Activated CD4-positive, alpha-beta memory T cell treated with anti-CD3 and anti-CD28 coated beads for 36 hours (primary cell): ENCODE results near the gene ZSWIM1. TPM values are rescaled to one million over a fixed set of nuclear protein-coding genes. Genes with fewer than 3 reads are reported as not detected.

ENCODE experiments used
- CTCF ChIA-PET: fragments of 350-600 bp; sonication (Branson Sonifier 250); formaldehyde crosslinking; loops from one replicate; lab custom pipeline; 2021; ENCODE audit warnings: antibody characterized with exemption, inconsistent platforms; lab: Charles Lee
- POLR2A ChIA-PET: fragments of 350-600 bp; sonication (Branson Sonifier 250); formaldehyde crosslinking; loops from one replicate; lab custom pipeline; 2021; ENCODE audit warnings: antibody characterized with exemption; lab: Charles Lee
- DNase-seq: peaks from one replicate; pipeline ENCODE4 v3.0.0-alpha.2; 2020
- H3K27ac Mint-ChIP-seq: one replicate; pipeline ENCODE4 v1.8.0; 2021; ENCODE audit warnings: mixed read lengths
- H3K27me3 Mint-ChIP-seq: one replicate; pipeline ENCODE4 v1.8.0; 2021; ENCODE audit warnings: mixed read lengths
- H3K36me3 Mint-ChIP-seq: one replicate; pipeline ENCODE4 v1.8.0; 2021; ENCODE audit warnings: mixed read lengths
- H3K4me1 Mint-ChIP-seq: one replicate; pipeline ENCODE4 v1.8.0; 2021; ENCODE audit warnings: low read depth, mixed read lengths
- H3K4me3 Mint-ChIP-seq: one replicate; pipeline ENCODE4 v1.8.0; 2021; ENCODE audit warnings: mild to moderate bottlenecking, mixed read lengths
- H3K9me3 Mint-ChIP-seq: one replicate; pipeline ENCODE4 v1.8.0; 2021; ENCODE audit warnings: mixed read lengths
- intact Hi-C: fragments of 100-400 bp; cut with micrococcal nuclease; formaldehyde crosslinking; loops from one replicate; pipeline ENCODE4 v1.15.1; 2023
- total RNA-seq, 2 experiments: library from RNA; stranded (reverse); gene quantifications; one replicate each; pipeline ENCODE4 v1.2.3, GENCODE V29; 2021

Gene ZSWIM1
- 1 to 10 TPM; 7.7 to 8.1 TPM for total RNA-seq

GRCh38 chr20:45880988-45881788, at the start of gene ZSWIM1:
Gene ZSWIM1 (plus strand): TSS chr20:45881227. CDS start chr20:45882593, 1,366 bp downstream.
- DNase-seq, result peak; percentile 99
- H3K9me3 Mint-ChIP-seq, result no peaks in the 10 kb centered on the region
- peaks cover 41% of the 10 kb centered on the region for H3K4me1 Mint-ChIP-seq
- ChIA-PET CTCF (interaction anchor here (0.9 to 1.9 kb wide), 5 partner anchors 9 to 82 kb away, joined by 3 to 13 read pairs (median 4); partner anchors contain the start of genes CTSA and NEURL2), POLR2A (interaction anchor here (1.1 to 1.8 kb wide), 5 partner anchors 9 to 90 kb away, joined by 4 to 12 read pairs (median 6); partner anchors contain the start of genes CTSA, NEURL2 and PCIF1)
- peak within 1 kb of the TSS; percentile 92 for H3K4me3 Mint-ChIP-seq
- H3K27me3 Mint-ChIP-seq, result no peaks in the 10 kb centered on the region
- peaks cover 21% of the 10 kb centered on the region for H3K36me3 Mint-ChIP-seq
- peak within 1 kb of the TSS; percentile 91 for H3K27ac Mint-ChIP-seq
- intact Hi-C loops, result loop anchor here (1.0 to 10.0 kb wide), 4 partner anchors 10 to 54 kb away; partner anchors contain the start of genes ACOT8, CTSA, NEURL2 and PCIF1

GRCh38 chr20:45832619-45833018, 48.4 kb upstream of the ZSWIM1 start:
- no peaks in the 10 kb centered on the region for H3K36me3 Mint-ChIP-seq
- no peak for DNase-seq
- peak overlapping the region; percentile 66 for H3K4me3 Mint-ChIP-seq
- ChIA-PET CTCF (interaction anchor here (2.3 to 2.6 kb wide), 2 partner anchors 8 to 137 kb away, joined by 9 to 10 read pairs; no protein-coding TSS in a partner anchor), POLR2A (interaction anchor here (1.3 kb wide), 1 partner anchor 16 kb away, joined by 3 read pairs; no protein-coding TSS in a partner anchor)
- intact Hi-C loops, result loop anchor here (10.0 kb wide), 1 partner anchor 52 kb away; the partner anchor contains the start of genes SPATA25 and ZSWIM1
- H3K27ac Mint-ChIP-seq, result no peak overlapping the region
- H3K27me3 Mint-ChIP-seq, result no peaks in the 10 kb centered on the region
- peaks cover 13% of the 10 kb centered on the region for H3K4me1 Mint-ChIP-seq
- H3K9me3 Mint-ChIP-seq, result no peaks in the 10 kb centered on the region

GRCh38 chr20:45833030-45833882, 47.8 kb upstream of the ZSWIM1 start, which contains the start of gene SNX21:
Gene SNX21 (plus strand): TSS chr20:45833799. CDS start chr20:45833920, 121 bp downstream.
- Mint-ChIP-seq H3K4me1 (peaks cover 13% of the 10 kb centered on the region), H3K9me3 (no peaks in the 10 kb centered on the region), H3K4me3 (peak within 1 kb of the TSS; percentile 66), H3K27ac (no peak within 1 kb of the TSS), H3K36me3 (no peaks in the 10 kb centered on the region), H3K27me3 (no peaks in the 10 kb centered on the region)
- intact Hi-C loops, result loop anchor here (10.0 kb wide), 1 partner anchor 52 kb away; the partner anchor contains the start of genes SPATA25 and ZSWIM1
- ChIA-PET CTCF (interaction anchor here (2.3 to 2.6 kb wide), 2 partner anchors 9 to 137 kb away, joined by 9 to 10 read pairs; no protein-coding TSS in a partner anchor), POLR2A (interaction anchor here (0.8 to 1.3 kb wide), 3 partner anchors 16 to 130 kb away, joined by 3 read pairs; partner anchors contain the start of gene UBE2C)
- DNase-seq, result peak; percentile 61

- ChIA-PET CTCF (interaction anchor here (1.1 to 2.6 kb wide), 3 partner anchors 10 to 136 kb away, joined by 3 to 10 read pairs (median 9); no protein-coding TSS in a partner anchor), POLR2A (interaction anchor here (0.6 to 1.1 kb wide), 3 partner anchors 20 to 129 kb away, joined by 3 read pairs; partner anchors contain the start of gene UBE2C)
- no peaks in the 10 kb centered on the region for H3K9me3 Mint-ChIP-seq
- H3K27ac Mint-ChIP-seq, result no peak overlapping the region
- H3K4me1 Mint-ChIP-seq, result peaks cover 13% of the 10 kb centered on the region
- no peaks in the 10 kb centered on the region for H3K27me3 Mint-ChIP-seq
- no peaks in the 10 kb centered on the region for H3K36me3 Mint-ChIP-seq
- DNase-seq, result peak; percentile 60
- intact Hi-C loops, result loop anchor here (10.0 kb wide), 1 partner anchor 51 kb away; the partner anchor contains the start of genes SPATA25 and ZSWIM1
- peak overlapping the region; percentile 49 for H3K4me3 Mint-ChIP-seq
Observed at GRCh38 chr20:45833883-45834796, 46.9 kb upstream of the ZSWIM1 start.

- Mint-ChIP-seq H3K27ac (no peak overlapping the region), H3K4me3 (peak overlapping the region; percentile 49), H3K27me3 (no peaks in the 10 kb centered on the region), H3K9me3 (no peaks in the 10 kb centered on the region), H3K4me1 (peaks cover 13% of the 10 kb centered on the region), H3K36me3 (no peaks in the 10 kb centered on the region)
- POLR2A ChIA-PET, result interaction anchor here (0.6 to 1.1 kb wide), 2 partner anchors 20 to 22 kb away, joined by 3 read pairs; partner anchors contain the start of gene UBE2C
- intact Hi-C loops, result loop anchor here (10.0 kb wide), 1 partner anchor 50 kb away; the partner anchor contains the start of genes SPATA25 and ZSWIM1
- CTCF ChIA-PET, result interaction anchor here (1.1 to 2.6 kb wide), 2 partner anchors 10 to 36 kb away, joined by 3 to 10 read pairs; no protein-coding TSS in a partner anchor
- no peak for DNase-seq
Observed at GRCh38 chr20:45834797-45835161, 46.2 kb upstream of the ZSWIM1 start.

- POLR2A ChIA-PET, result no interaction called here
- Mint-ChIP-seq H3K27ac (no peak overlapping the region), H3K4me1 (peaks cover 13% of the 10 kb centered on the region), H3K27me3 (no peaks in the 10 kb centered on the region), H3K4me3 (no peak overlapping the region), H3K36me3 (no peaks in the 10 kb centered on the region), H3K9me3 (no peaks in the 10 kb centered on the region)
- no peak for DNase-seq
- intact Hi-C loops, result loop anchor here (10.0 kb wide), 1 partner anchor 49 kb away; the partner anchor contains the start of genes SPATA25 and ZSWIM1
- CTCF ChIA-PET, result interaction anchor here (1.1 to 1.2 kb wide), 2 partner anchors 36 to 135 kb away, joined by 3 to 4 read pairs; no protein-coding TSS in a partner anchor
Observed at GRCh38 chr20:45835329-45835765, 45.7 kb upstream of the ZSWIM1 start.

- Mint-ChIP-seq H3K27ac (no peak overlapping the region), H3K27me3 (no peaks in the 10 kb centered on the region), H3K36me3 (no peaks in the 10 kb centered on the region), H3K4me3 (no peak overlapping the region), H3K4me1 (peaks cover 13% of the 10 kb centered on the region), H3K9me3 (no peaks in the 10 kb centered on the region)
- no peak for DNase-seq
- intact Hi-C loops, result loop anchor here (10.0 kb wide), 1 partner anchor 49 kb away; the partner anchor contains the start of genes SPATA25 and ZSWIM1
- POLR2A ChIA-PET, result no interaction called here
- CTCF ChIA-PET, result interaction anchor here (1.2 kb wide), 1 partner anchor 134 kb away, joined by 4 read pairs; no protein-coding TSS in a partner anchor
Observed at GRCh38 chr20:45835825-45836224, 45.2 kb upstream of the ZSWIM1 start.

GRCh38 chr20:45836841-45837240, 44.2 kb upstream of the ZSWIM1 start:
- CTCF ChIA-PET, result interaction anchor here (0.9 kb wide), 1 partner anchor 13 kb away, joined by 4 read pairs; no protein-coding TSS in a partner anchor
- no peak overlapping the region for H3K4me3 Mint-ChIP-seq
- H3K27ac Mint-ChIP-seq, result no peak overlapping the region
- POLR2A ChIA-PET, result interaction anchor here (0.7 kb wide), 1 partner anchor 10 kb away, joined by 3 read pairs; no protein-coding TSS in a partner anchor
- H3K27me3 Mint-ChIP-seq, result no peaks in the 10 kb centered on the region
- H3K9me3 Mint-ChIP-seq, result no peaks in the 10 kb centered on the region
- H3K36me3 Mint-ChIP-seq, result no peaks in the 10 kb centered on the region
- H3K4me1 Mint-ChIP-seq, result peaks cover 13% of the 10 kb centered on the region
- intact Hi-C loops, result loop anchor here (10.0 kb wide), 1 partner anchor 48 kb away; the partner anchor contains the start of genes SPATA25 and ZSWIM1
- no peak for DNase-seq

GRCh38 chr20:45840700-45841198, 40.3 kb upstream of the ZSWIM1 start:
- no peak overlapping the region for H3K27ac Mint-ChIP-seq
- intact Hi-C loops, result no loop called here
- POLR2A ChIA-PET, result no interaction called here

More at GRCh38 chr20:45840700-45841198, 40.3 kb upstream of the ZSWIM1 start:
- H3K4me3 Mint-ChIP-seq, result no peak overlapping the region
- no peak for DNase-seq
- no peaks in the 10 kb centered on the region for H3K27me3 Mint-ChIP-seq
- CTCF ChIA-PET, result interaction anchor here (1.5 kb wide), 1 partner anchor 16 kb away, joined by 3 read pairs; no protein-coding TSS in a partner anchor
- peaks cover 11% of the 10 kb centered on the region for H3K36me3 Mint-ChIP-seq
- no peaks in the 10 kb centered on the region for H3K4me1 Mint-ChIP-seq
- H3K9me3 Mint-ChIP-seq, result no peaks in the 10 kb centered on the region
